Liver (tissue), 3 donors: Measurements from ENCODE around the gene PLSCR3.

Experiments used
- CTCF ChIP-seq: fragments of 150-350 bp; IDR thresholded peaks from 2 replicates; pipeline ENCODE4 v1.5.1; 2017; ENCODE audit warnings: improper control_type of control experiment, low read depth, low read length; ENCODE audit not compliant: missing input control
- TAF1 ChIP-seq: conservative IDR thresholded peaks from 2 replicates; pipeline ENCODE4 v1.6.1; 2016; ENCODE audit warnings: antibody characterized with exemption, mild to moderate bottlenecking
- donor health status: healthy.
- donor health status: healthy.

- no peak for TF ChIP-seq CTCF
- no peak for TF ChIP-seq TAF1
Observed at GRCh38 chr17:7361906-7362305, 32.4 kb downstream of the PLSCR3 start.
